Measurements from ENCODE around the gene PRDM5.

DNA sequence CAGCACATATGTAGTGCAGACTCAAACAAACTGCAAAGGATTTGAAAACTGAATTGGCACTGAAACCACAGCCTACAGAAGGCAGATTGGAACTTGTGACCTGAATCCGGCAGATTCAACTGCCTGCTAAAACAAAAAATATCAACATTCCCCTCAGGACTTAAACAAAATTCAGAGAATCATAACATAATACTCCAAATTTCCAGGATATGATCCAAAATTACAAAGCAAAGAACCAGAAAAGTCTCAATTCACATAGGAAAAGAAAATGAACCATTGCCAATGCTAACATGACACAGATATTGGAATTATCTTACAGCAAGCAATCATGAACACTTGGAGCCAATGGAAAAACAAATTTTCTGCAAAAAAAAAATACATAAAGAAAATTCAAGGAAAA is 250.4 kb downstream of the PRDM5 start:
- TF ChIP-seq, protein P1, sequence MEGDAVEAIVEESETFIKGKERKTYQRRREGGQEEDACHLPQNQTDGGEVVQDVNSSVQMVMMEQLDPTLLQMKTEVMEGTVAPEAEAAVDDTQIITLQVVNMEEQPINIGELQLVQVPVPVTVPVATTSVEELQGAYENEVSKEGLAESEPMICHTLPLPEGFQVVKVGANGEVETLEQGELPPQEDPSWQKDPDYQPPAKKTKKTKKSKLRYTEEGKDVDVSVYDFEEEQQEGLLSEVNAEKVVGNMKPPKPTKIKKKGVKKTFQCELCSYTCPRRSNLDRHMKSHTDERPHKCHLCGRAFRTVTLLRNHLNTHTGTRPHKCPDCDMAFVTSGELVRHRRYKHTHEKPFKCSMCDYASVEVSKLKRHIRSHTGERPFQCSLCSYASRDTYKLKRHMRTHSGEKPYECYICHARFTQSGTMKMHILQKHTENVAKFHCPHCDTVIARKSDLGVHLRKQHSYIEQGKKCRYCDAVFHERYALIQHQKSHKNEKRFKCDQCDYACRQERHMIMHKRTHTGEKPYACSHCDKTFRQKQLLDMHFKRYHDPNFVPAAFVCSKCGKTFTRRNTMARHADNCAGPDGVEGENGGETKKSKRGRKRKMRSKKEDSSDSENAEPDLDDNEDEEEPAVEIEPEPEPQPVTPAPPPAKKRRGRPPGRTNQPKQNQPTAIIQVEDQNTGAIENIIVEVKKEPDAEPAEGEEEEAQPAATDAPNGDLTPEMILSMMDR (conservative IDR thresholded peaks at IDR 0.05; ENCODE audit: low read depth, low read length) = no peak
- TF ChIP-seq EZH2 (IDR thresholded peaks at IDR 0.05; ENCODE audit: borderline replicate concordance, low read depth, low read length, poor library complexity, severe bottlenecking) = no peak

Measured in A673 (cell line).